Activated CD4-positive, alpha-beta memory T cell treated with anti-CD3 and anti-CD28 coated beads, Interleukin-2, amount 10 ng/mL, durations not matched to agents 7 days and 5 days (primary cell): ENCODE results near the gene PAEP. TPM values are rescaled to one million over a fixed set of nuclear protein-coding genes. Genes with fewer than 3 reads are reported as not detected.

Experiments used
- CTCF ChIA-PET: fragments of 350-600 bp; sonication (Branson Sonifier 250); formaldehyde crosslinking; loops from one replicate; lab custom pipeline; 2021; ENCODE audit warnings: antibody characterized with exemption, inconsistent platforms; lab: Charles Lee
- POLR2A ChIA-PET: fragments of 350-600 bp; sonication (Branson Sonifier 250); formaldehyde crosslinking; loops from one replicate; lab custom pipeline; 2021; ENCODE audit warnings: antibody characterized with exemption; lab: Charles Lee
- DNase-seq: peaks from one replicate; pipeline ENCODE4 v3.0.0-alpha.2; 2020
- H3K27ac Mint-ChIP-seq: one replicate; pipeline ENCODE4 v1.8.0; 2021; ENCODE audit warnings: mild to moderate bottlenecking, mixed read lengths
- H3K27me3 Mint-ChIP-seq: one replicate; pipeline ENCODE4 v1.8.0; 2021; ENCODE audit warnings: mixed read lengths
- H3K36me3 Mint-ChIP-seq: one replicate; pipeline ENCODE4 v1.8.0; 2021; ENCODE audit warnings: low read depth, mixed read lengths
- H3K4me1 Mint-ChIP-seq: one replicate; pipeline ENCODE4 v1.8.0; 2021; ENCODE audit warnings: mixed read lengths
- H3K4me3 Mint-ChIP-seq: one replicate; pipeline ENCODE4 v1.8.0; 2021; ENCODE audit warnings: mild to moderate bottlenecking, mixed read lengths
- H3K9me3 Mint-ChIP-seq: one replicate; pipeline ENCODE4 v1.8.0; 2021; ENCODE audit warnings: mixed read lengths
- total RNA-seq, 2 experiments: library from RNA; stranded (reverse); gene quantifications; one replicate each; pipeline ENCODE4 v1.2.3, GENCODE V29; 2021

The PAEP gene
- total RNA-seq, 2 experiments from 2014 or later: not detected

- CTCF ChIA-PET: no interaction called here
Measured at GRCh38 chr9:135565141-135565628, 3.6 kb downstream of the PAEP start.

DNA sequence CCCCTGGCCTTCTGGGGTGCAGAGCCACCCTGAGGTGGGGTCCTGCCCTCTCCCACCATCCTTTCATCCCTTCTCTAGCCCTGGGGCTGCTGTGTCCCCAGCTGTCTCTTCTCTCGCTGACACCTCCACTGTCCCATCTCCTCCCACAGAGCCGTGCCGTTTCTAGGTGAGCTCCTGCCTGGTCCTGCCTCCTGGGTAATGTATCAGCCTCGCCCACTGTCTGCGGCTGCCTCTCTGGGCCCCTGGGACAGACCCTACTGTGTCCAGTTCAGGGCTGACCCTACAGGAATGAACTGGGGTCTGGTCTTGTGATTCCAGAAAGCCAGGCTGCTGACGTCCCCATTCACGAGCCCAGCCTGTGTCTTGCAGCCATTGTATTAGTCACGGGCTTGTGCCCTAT is 4.1 kb downstream of the PAEP start:
- peaks cover 1% of the 10 kb centered on the region for H3K4me1 Mint-ChIP-seq
- no peak overlapping the region for H3K4me3 Mint-ChIP-seq
- ChIA-PET CTCF (no interaction called here), POLR2A (no interaction called here)
- no peaks in the 10 kb centered on the region for H3K36me3 Mint-ChIP-seq
- no peak overlapping the region for H3K27ac Mint-ChIP-seq
- peaks cover 10% of the 10 kb centered on the region for H3K27me3 Mint-ChIP-seq
- peaks cover 5% of the 10 kb centered on the region for H3K9me3 Mint-ChIP-seq
- DNase-seq: no peak

More at GRCh38 chr9:135565141-135565628, 3.6 kb downstream of the PAEP start:
- Mint-ChIP-seq H3K36me3 (no peaks in the 10 kb centered on the region), H3K9me3 (peaks cover 5% of the 10 kb centered on the region), H3K27ac (no peak overlapping the region), H3K4me3 (no peak overlapping the region), H3K4me1 (peaks cover 1% of the 10 kb centered on the region), H3K27me3 (peaks cover 7% of the 10 kb centered on the region)
- no peak for DNase-seq
- POLR2A ChIA-PET: no interaction called here

GRCh38 chr9:135566552-135566951 is 5.0 kb downstream of the PAEP start:
- Mint-ChIP-seq H3K4me1 (peaks cover 1% of the 10 kb centered on the region), H3K9me3 (peaks cover 5% of the 10 kb centered on the region), H3K4me3 (no peak overlapping the region), H3K27ac (no peak overlapping the region), H3K27me3 (peaks cover 11% of the 10 kb centered on the region), H3K36me3 (no peaks in the 10 kb centered on the region)
- CTCF ChIA-PET: interaction anchor here (0.9 kb wide), 1 partner anchor 37 kb away, joined by 3 read pairs; no protein-coding TSS in a partner anchor
- POLR2A ChIA-PET: no interaction called here
- no peak for DNase-seq

GRCh38 chr9:135567311-135567710 is 5.8 kb downstream of the PAEP start:
- POLR2A ChIA-PET: no interaction called here
- H3K9me3 Mint-ChIP-seq: peaks cover 5% of the 10 kb centered on the region
- H3K36me3 Mint-ChIP-seq: no peaks in the 10 kb centered on the region
- CTCF ChIA-PET: interaction anchor here (0.9 kb wide), 1 partner anchor 37 kb away, joined by 3 read pairs; no protein-coding TSS in a partner anchor
- no peak for DNase-seq
- peaks cover 1% of the 10 kb centered on the region for H3K4me1 Mint-ChIP-seq
- no peak overlapping the region for H3K4me3 Mint-ChIP-seq
- H3K27ac Mint-ChIP-seq: no peak overlapping the region
- peaks cover 11% of the 10 kb centered on the region for H3K27me3 Mint-ChIP-seq

DNA sequence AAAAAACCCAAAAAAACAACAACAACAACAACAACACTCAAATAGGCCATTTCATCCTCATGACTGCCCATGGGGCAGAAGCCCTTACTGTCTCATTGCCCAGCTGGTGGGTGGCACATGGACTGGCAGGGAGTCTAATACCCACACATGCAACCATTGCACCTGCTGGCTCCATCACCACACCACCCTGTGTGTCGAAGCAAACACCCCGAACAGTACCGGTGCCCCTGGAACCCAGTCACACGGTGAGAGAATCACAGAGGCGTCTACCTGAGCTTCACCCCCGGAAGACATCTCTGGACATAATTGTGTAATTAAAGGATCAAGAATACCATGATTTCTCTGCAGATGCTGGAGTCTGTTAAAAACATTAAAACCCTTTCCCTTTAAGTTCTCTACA is 6.5 kb downstream of the PAEP start:
- no peaks in the 10 kb centered on the region for H3K36me3 Mint-ChIP-seq
- DNase-seq: no peak
- ChIA-PET CTCF (no interaction called here), POLR2A (no interaction called here)
- H3K27ac Mint-ChIP-seq: no peak overlapping the region
- peaks cover 5% of the 10 kb centered on the region for H3K9me3 Mint-ChIP-seq
- H3K4me3 Mint-ChIP-seq: no peak overlapping the region
- peaks cover 11% of the 10 kb centered on the region for H3K27me3 Mint-ChIP-seq
- H3K4me1 Mint-ChIP-seq: peaks cover 1% of the 10 kb centered on the region

DNA sequence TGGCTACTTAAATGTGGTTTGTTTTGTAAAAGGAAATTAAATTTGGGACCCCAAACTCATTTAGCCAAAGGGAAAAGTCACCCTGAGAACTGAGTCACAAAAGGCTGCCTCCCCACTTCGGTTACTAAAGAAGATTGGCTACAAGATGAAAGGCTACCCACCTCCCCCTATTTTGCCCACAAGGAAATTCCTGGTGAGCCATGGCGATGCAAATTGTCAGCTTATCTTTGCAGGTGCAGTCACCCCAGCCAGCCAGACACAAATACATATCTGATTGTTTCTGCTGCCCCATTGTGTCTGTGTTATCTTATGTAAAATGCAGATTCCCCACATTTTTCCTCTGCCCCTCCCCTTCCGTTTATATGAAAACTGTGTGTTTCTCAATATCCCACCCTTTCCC is 8.9 kb downstream of the PAEP start:
- H3K27ac Mint-ChIP-seq: no peak overlapping the region
- ChIA-PET CTCF (interaction anchor here (1.7 kb wide), 1 partner anchor 65 kb away, joined by 4 read pairs; no protein-coding TSS in a partner anchor), POLR2A (no interaction called here)
- H3K4me1 Mint-ChIP-seq: peaks cover 1% of the 10 kb centered on the region
- H3K9me3 Mint-ChIP-seq: peaks cover 5% of the 10 kb centered on the region
- peaks cover 11% of the 10 kb centered on the region for H3K27me3 Mint-ChIP-seq
- DNase-seq: no peak
- no peaks in the 10 kb centered on the region for H3K36me3 Mint-ChIP-seq
- H3K4me3 Mint-ChIP-seq: no peak overlapping the region

DNA sequence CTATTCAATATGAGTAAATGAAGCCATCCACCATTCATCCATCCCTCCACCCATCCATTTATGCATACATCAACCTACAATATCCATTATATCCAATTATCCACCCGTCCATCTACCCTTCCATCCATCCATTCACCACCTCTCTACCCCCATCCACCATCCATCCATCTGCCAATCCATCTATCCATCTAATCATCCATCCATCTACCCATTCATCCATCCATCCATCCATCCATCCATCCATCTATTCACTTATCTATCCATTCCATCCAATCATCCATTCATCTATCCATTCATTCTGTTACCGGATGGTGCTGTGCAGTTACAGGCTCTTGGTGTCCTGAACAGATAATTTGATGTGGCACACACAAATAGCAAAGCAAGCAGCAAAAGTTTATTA is 10.7 kb downstream of the PAEP start:
- CTCF ChIA-PET: no interaction called here
- Mint-ChIP-seq H3K4me3 (no peak overlapping the region), H3K27me3 (peaks cover 11% of the 10 kb centered on the region), H3K9me3 (peaks cover 5% of the 10 kb centered on the region), H3K36me3 (no peaks in the 10 kb centered on the region), H3K27ac (no peak overlapping the region), H3K4me1 (no peaks in the 10 kb centered on the region)
- POLR2A ChIA-PET: no interaction called here
- no peak for DNase-seq

DNA sequence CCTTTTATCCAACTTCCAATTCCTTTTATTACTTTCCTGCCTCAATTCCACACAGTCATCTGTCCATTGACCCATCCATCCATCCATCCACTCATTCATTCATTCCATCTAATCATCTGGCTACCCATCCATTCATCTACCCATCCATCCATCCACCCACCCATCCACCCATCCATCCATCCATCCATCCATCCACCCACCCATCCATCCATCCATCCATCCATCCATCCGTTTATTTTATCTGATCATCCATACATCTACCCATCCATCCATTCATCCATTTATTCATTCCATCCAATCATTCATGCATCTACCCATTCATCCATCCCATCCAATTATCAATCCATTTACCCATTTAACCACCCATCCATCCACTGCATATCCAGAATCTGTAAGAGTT is 11.6 kb downstream of the PAEP start:
- H3K4me3 Mint-ChIP-seq: no peak overlapping the region
- H3K27ac Mint-ChIP-seq: no peak overlapping the region
- H3K9me3 Mint-ChIP-seq: peaks cover 5% of the 10 kb centered on the region

GRCh38 chr9:135574331-135574730 is 12.8 kb downstream of the PAEP start:
- Mint-ChIP-seq H3K36me3 (no peaks in the 10 kb centered on the region), H3K9me3 (peaks cover under 1% of the 10 kb centered on the region), H3K27me3 (peaks cover 6% of the 10 kb centered on the region), H3K4me1 (no peaks in the 10 kb centered on the region), H3K4me3 (no peak overlapping the region), H3K27ac (no peak overlapping the region)
- ChIA-PET POLR2A (no interaction called here), CTCF (no interaction called here)
- peak; percentile 5 for DNase-seq

More for the DNA sequence above, 11.6 kb downstream of the PAEP start:
- DNase-seq: no peak
- ChIA-PET POLR2A (no interaction called here), CTCF (no interaction called here)
- no peaks in the 10 kb centered on the region for H3K36me3 Mint-ChIP-seq
- no peaks in the 10 kb centered on the region for H3K4me1 Mint-ChIP-seq
- H3K27me3 Mint-ChIP-seq: peaks cover 11% of the 10 kb centered on the region

- no peaks in the 10 kb centered on the region for H3K36me3 Mint-ChIP-seq
- no peak for DNase-seq
- peaks cover 4% of the 10 kb centered on the region for H3K27me3 Mint-ChIP-seq
- no peaks in the 10 kb centered on the region for H3K9me3 Mint-ChIP-seq
- POLR2A ChIA-PET: no interaction called here
- H3K4me1 Mint-ChIP-seq: no peaks in the 10 kb centered on the region
- H3K4me3 Mint-ChIP-seq: no peak overlapping the region
- CTCF ChIA-PET: no interaction called here
- H3K27ac Mint-ChIP-seq: no peak overlapping the region
Measured at GRCh38 chr9:135574943-135575342, 13.4 kb downstream of the PAEP start.

- Mint-ChIP-seq H3K4me1 (no peaks in the 10 kb centered on the region), H3K9me3 (no peaks in the 10 kb centered on the region), H3K36me3 (no peaks in the 10 kb centered on the region), H3K27me3 (no peaks in the 10 kb centered on the region), H3K4me3 (no peak overlapping the region), H3K27ac (no peak overlapping the region)
- DNase-seq: no peak
- ChIA-PET POLR2A (no interaction called here), CTCF (no interaction called here)
Measured at GRCh38 chr9:135575995-135576631, 14.6 kb downstream of the PAEP start.

DNA sequence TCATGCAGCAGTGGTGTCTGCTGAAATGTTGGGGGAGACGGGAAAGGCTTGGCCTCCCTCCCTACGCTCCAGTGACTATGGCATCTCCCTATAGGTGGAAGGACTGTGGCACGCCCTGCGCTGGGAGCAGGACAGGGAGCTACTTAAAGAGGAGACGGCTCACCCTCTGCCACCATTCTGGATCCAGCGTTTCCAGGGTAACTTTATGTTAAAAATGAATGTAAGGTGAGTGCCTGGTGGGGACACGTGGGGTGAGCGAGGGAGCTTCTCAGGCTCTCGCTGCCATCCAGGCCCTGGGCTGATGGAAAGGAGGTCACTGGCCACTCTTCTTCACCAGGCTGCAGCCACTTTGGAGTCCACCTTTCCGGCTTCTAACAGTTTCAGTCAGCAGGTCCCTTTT is 15.7 kb downstream of the PAEP start:
- Mint-ChIP-seq H3K4me3 (no peak overlapping the region), H3K4me1 (no peaks in the 10 kb centered on the region), H3K9me3 (no peaks in the 10 kb centered on the region), H3K27me3 (no peaks in the 10 kb centered on the region), H3K36me3 (no peaks in the 10 kb centered on the region), H3K27ac (no peak overlapping the region)
- ChIA-PET POLR2A (no interaction called here), CTCF (no interaction called here)
- DNase-seq: no peak

DNA sequence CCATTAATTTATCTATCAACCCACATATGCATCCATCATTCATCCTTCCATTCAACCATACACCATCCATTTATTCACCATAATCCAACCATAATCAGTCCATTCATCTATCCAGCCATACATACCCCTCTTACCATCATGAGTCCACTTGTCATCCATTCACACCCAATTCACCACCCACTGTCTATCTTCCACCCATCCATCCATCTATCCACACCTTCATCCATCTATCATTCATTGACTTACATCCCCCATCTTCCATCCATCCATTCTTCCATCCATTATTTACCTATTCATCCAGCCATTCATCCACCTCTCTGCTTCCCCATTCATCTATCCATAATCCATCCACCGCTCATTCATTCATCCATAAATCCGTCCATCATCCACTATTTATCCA is 17.8 kb downstream of the PAEP start:
- Mint-ChIP-seq H3K4me1 (no peaks in the 10 kb centered on the region), H3K27me3 (no peaks in the 10 kb centered on the region), H3K9me3 (no peaks in the 10 kb centered on the region), H3K27ac (no peak overlapping the region), H3K36me3 (no peaks in the 10 kb centered on the region), H3K4me3 (no peak overlapping the region)
- ChIA-PET POLR2A (no interaction called here), CTCF (no interaction called here)
- no peak for DNase-seq
